SK-N-SH treated with all-trans-retinoic acid at 6 μM for 48 hours (cell line): ENCODE data around the gene SH3BGRL.

ENCODE experiments used
- ATAC-seq: fragments of 200-7000 bp; cut with Tn5 transposase; 3 replicates; pipeline ENCODE4 v1.9.1; 2020; ENCODE audit warnings: mild to moderate bottlenecking, moderate library complexity
- ARNTL ChIP-seq: fragments of 450-650 bp; formaldehyde crosslinking; IDR thresholded peaks from 2 replicates; pipeline ENCODE4 v1.5.0; 2020; ENCODE audit warnings: low read depth, mild to moderate bottlenecking, moderate library complexity, borderline replicate concordance
- BACH2 ChIP-seq: fragments of 250-450 bp; sonication (Bioruptor Pico); IDR thresholded peaks from 2 replicates; pipeline ENCODE4 v1.9.0; 2021; ENCODE audit warnings: mild to moderate bottlenecking, borderline replicate concordance
- CSDC2 ChIP-seq: fragments of 250-450 bp; sonication (Bioruptor Pico); IDR thresholded peaks from 2 replicates; pipeline ENCODE4 v1.5.0; 2020; ENCODE audit warnings: mild to moderate bottlenecking, moderate library complexity
- ESRRG ChIP-seq: fragments of 250-450 bp; sonication (Bioruptor Pico); IDR thresholded peaks from 2 replicates; pipeline ENCODE4 v1.6.1; 2021; ENCODE audit warnings: mild to moderate bottlenecking
- GLIS3 ChIP-seq: fragments of 250-450 bp; sonication (Bioruptor Pico); IDR thresholded peaks from 2 replicates; pipeline ENCODE4 v1.5.0; 2020; ENCODE audit warnings: mild to moderate bottlenecking, moderate library complexity
- OSR1 ChIP-seq: fragments of 250-450 bp; sonication (Bioruptor Pico); IDR thresholded peaks from 2 replicates; pipeline ENCODE4 v1.8.0; 2022; ENCODE audit warnings: moderate library complexity, mild to moderate bottlenecking, inconsistent platforms
- PPARA ChIP-seq: fragments of 250-450 bp; sonication (Bioruptor Pico); IDR thresholded peaks from 2 replicates; pipeline ENCODE4 v1.5.0; 2020; ENCODE audit warnings: mild to moderate bottlenecking, borderline replicate concordance
- RARB ChIP-seq: fragments of 250-450 bp; sonication (Bioruptor Pico); IDR thresholded peaks from 2 replicates; pipeline ENCODE4 v1.8.0; 2021; ENCODE audit warnings: mild to moderate bottlenecking, moderate library complexity
- SNAI2 ChIP-seq: fragments of 250-450 bp; sonication (Bioruptor Pico); IDR thresholded peaks from 2 replicates; pipeline ENCODE4 v1.5.0; 2020; ENCODE audit warnings: mild to moderate bottlenecking, moderate library complexity
- TCF4 ChIP-seq: fragments of 250-450 bp; sonication (Bioruptor Pico); IDR thresholded peaks from 2 replicates; pipeline ENCODE4 v1.8.0; 2021; ENCODE audit warnings: mild to moderate bottlenecking, moderate library complexity, borderline replicate concordance
- TOX ChIP-seq: fragments of 250-450 bp; sonication (Bioruptor Pico); IDR thresholded peaks from 2 replicates; pipeline ENCODE4 v1.8.0; 2021; ENCODE audit warnings: mild to moderate bottlenecking, moderate library complexity, borderline replicate concordance
- ZC3H10 ChIP-seq: fragments of 250-450 bp; sonication (Bioruptor Pico); IDR thresholded peaks from 2 replicates; pipeline ENCODE4 v1.5.1; 2021; ENCODE audit warnings: mild to moderate bottlenecking, moderate library complexity
- ZFP30 ChIP-seq: fragments of 450-650 bp; formaldehyde crosslinking; IDR thresholded peaks from 2 replicates; pipeline ENCODE4 v1.5.0; 2022; ENCODE audit warnings: mild to moderate bottlenecking, moderate library complexity
- ZNF565 ChIP-seq: fragments of 450-650 bp; formaldehyde crosslinking; conservative IDR thresholded peaks from 2 replicates; pipeline ENCODE4 v1.5.0; 2020; ENCODE audit warnings: low read depth, mild to moderate bottlenecking, moderate library complexity
- ZNF70 ChIP-seq: fragments of 450-650 bp; formaldehyde crosslinking; IDR thresholded peaks from 2 replicates; pipeline ENCODE4 v1.5.0; 2020; ENCODE audit warnings: mild to moderate bottlenecking, moderate library complexity
- ZNF8 ChIP-seq: fragments of 450-650 bp; formaldehyde crosslinking; IDR thresholded peaks from 2 replicates; pipeline ENCODE4 v1.5.0; 2020; ENCODE audit warnings: mild to moderate bottlenecking, moderate library complexity
- TF ChIP-seq, protein P1 (sequence below): fragments of 250-450 bp; sonication (Bioruptor Pico); IDR thresholded peaks from 2 replicates; pipeline ENCODE4 v1.8.0; 2021; ENCODE audit warnings: low read depth, mild to moderate bottlenecking, moderate library complexity, borderline replicate concordance
- TF ChIP-seq, protein P2 (sequence below): fragments of 250-450 bp; sonication (Bioruptor Pico); IDR thresholded peaks from 2 replicates; pipeline ENCODE4 v1.8.0; 2020; ENCODE audit warnings: mild to moderate bottlenecking, moderate library complexity, borderline replicate concordance
- TF ChIP-seq, protein P3 (sequence below): fragments of 250-450 bp; sonication (Bioruptor Pico); IDR thresholded peaks from 2 replicates; pipeline ENCODE4 v1.5.0; 2020; ENCODE audit warnings: mild to moderate bottlenecking, moderate library complexity
- TF ChIP-seq, protein P4 (sequence below): fragments of 250-450 bp; sonication (Bioruptor Pico); IDR thresholded peaks from 2 replicates; pipeline ENCODE4 v1.5.1; 2020; ENCODE audit warnings: low read depth, mild to moderate bottlenecking, moderate library complexity

The SH3BGRL gene

DNA sequence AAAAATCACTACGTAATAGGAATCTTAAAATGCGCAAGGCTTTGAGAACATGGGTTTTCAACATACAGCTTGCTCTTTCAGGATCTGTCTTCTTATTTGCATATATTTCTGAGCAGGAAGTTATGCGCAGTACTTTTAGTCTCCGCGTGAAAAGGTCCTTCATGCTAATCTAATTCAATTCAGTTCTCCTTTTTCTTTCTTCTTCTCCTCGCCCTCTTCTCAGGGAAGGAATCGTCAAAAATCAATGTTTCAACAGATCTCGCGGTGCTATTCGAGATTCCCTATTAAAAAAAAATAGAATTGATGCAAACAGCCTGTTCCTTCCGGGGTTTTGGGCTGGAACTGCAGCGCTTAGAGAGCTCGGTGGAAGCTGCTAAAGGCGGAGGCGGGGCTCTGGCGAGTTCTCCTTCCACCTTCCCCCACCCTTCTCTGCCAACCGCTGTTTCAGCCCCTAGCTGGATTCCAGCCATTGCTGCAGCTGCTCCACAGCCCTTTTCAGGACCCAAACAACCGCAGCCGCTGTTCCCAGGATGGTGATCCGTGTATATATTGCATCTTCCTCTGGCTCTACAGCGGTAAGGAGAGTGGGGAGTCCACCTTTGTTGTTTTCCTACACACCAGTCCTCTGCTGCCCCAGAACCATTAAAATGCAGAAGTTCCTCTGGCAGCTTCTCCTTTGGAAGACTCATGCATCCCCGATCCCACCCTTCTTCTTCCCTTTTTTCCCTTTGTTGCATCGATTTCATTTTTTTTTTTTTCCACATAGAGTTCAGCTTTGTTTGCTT lies at the start of gene SH3BGRL, which contains the start of gene HMGN5:
Gene SH3BGRL, plus strand, starts transcription at position 432 of the 785 bp plus-strand sequence. Its CDS starts 99 bp downstream, at position 531.
Gene HMGN5, minus strand, starts transcription at position 243 of the 785 bp plus-strand sequence. CDS start 80,364 bp downstream, outside the sequence.
- TF ChIP-seq ZNF565 (no peak), TOX (CRISPR knock-in tag) (no peak), TCF4 (CRISPR knock-in tag) (no peak), SNAI2 (no peak), ZNF70 (CRISPR knock-in tag) (no peak), ESRRG (no peak), ARNTL (no peak), ZC3H10 (CRISPR knock-in tag) (no peak), GLIS3 (CRISPR knock-in tag) (no peak), RARB (no peak), PPARA (no peak), CSDC2 (CRISPR knock-in tag) (no peak)
- TF ChIP-seq, protein P1, sequence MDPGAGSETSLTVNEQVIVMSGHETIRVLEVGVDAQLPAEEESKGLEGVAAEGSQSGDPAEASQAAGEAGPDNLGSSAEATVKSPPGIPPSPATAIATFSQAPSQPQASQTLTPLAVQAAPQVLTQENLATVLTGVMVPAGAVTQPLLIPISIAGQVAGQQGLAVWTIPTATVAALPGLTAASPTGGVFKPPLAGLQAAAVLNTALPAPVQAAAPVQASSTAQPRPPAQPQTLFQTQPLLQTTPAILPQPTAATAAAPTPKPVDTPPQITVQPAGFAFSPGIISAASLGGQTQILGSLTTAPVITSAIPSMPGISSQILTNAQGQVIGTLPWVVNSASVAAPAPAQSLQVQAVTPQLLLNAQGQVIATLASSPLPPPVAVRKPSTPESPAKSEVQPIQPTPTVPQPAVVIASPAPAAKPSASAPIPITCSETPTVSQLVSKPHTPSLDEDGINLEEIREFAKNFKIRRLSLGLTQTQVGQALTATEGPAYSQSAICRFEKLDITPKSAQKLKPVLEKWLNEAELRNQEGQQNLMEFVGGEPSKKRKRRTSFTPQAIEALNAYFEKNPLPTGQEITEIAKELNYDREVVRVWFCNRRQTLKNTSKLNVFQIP (CRISPR knock-in tag), result no peak
- TF ChIP-seq, protein P2, sequence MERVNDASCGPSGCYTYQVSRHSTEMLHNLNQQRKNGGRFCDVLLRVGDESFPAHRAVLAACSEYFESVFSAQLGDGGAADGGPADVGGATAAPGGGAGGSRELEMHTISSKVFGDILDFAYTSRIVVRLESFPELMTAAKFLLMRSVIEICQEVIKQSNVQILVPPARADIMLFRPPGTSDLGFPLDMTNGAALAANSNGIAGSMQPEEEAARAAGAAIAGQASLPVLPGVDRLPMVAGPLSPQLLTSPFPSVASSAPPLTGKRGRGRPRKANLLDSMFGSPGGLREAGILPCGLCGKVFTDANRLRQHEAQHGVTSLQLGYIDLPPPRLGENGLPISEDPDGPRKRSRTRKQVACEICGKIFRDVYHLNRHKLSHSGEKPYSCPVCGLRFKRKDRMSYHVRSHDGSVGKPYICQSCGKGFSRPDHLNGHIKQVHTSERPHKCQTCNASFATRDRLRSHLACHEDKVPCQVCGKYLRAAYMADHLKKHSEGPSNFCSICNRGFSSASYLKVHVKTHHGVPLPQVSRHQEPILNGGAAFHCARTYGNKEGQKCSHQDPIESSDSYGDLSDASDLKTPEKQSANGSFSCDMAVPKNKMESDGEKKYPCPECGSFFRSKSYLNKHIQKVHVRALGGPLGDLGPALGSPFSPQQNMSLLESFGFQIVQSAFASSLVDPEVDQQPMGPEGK (CRISPR knock-in tag), result no peak
- TF ChIP-seq, protein P3, sequence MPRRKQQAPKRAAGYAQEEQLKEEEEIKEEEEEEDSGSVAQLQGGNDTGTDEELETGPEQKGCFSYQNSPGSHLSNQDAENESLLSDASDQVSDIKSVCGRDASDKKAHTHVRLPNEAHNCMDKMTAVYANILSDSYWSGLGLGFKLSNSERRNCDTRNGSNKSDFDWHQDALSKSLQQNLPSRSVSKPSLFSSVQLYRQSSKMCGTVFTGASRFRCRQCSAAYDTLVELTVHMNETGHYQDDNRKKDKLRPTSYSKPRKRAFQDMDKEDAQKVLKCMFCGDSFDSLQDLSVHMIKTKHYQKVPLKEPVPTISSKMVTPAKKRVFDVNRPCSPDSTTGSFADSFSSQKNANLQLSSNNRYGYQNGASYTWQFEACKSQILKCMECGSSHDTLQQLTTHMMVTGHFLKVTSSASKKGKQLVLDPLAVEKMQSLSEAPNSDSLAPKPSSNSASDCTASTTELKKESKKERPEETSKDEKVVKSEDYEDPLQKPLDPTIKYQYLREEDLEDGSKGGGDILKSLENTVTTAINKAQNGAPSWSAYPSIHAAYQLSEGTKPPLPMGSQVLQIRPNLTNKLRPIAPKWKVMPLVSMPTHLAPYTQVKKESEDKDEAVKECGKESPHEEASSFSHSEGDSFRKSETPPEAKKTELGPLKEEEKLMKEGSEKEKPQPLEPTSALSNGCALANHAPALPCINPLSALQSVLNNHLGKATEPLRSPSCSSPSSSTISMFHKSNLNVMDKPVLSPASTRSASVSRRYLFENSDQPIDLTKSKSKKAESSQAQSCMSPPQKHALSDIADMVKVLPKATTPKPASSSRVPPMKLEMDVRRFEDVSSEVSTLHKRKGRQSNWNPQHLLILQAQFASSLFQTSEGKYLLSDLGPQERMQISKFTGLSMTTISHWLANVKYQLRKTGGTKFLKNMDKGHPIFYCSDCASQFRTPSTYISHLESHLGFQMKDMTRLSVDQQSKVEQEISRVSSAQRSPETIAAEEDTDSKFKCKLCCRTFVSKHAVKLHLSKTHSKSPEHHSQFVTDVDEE (CRISPR knock-in tag), result no peak
- ATAC-seq, result peak; percentile 99

DNA sequence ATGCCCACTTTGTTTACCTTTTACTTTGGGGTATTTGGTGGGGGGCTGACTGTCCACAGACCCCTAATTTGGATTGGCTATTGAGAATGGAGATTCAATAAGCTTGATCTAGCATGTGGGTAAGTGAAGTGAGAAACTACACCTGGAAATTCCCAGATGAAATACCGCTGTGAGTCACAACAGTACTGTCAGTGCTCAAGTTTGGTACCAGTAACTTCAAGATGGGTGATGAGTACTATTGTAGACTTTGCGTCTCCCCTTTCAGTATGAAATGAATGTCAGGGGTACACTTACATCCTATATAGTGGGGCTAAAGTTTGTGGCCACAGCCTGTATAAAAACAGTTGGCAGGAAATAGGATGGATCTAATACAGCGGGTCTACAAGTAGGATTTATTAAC lies 33.5 kb upstream of the SH3BGRL start:
- TF ChIP-seq, protein P4, sequence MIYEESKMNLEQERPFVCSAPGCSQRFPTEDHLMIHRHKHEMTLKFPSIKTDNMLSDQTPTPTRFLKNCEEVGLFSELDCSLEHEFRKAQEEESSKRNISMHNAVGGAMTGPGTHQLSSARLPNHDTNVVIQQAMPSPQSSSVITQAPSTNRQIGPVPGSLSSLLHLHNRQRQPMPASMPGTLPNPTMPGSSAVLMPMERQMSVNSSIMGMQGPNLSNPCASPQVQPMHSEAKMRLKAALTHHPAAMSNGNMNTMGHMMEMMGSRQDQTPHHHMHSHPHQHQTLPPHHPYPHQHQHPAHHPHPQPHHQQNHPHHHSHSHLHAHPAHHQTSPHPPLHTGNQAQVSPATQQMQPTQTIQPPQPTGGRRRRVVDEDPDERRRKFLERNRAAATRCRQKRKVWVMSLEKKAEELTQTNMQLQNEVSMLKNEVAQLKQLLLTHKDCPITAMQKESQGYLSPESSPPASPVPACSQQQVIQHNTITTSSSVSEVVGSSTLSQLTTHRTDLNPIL (CRISPR knock-in tag), result no peak
- no peak for TF ChIP-seq PPARA
- no peak for TF ChIP-seq ZFP30 (CRISPR knock-in tag)
- no peak for ATAC-seq

DNA sequence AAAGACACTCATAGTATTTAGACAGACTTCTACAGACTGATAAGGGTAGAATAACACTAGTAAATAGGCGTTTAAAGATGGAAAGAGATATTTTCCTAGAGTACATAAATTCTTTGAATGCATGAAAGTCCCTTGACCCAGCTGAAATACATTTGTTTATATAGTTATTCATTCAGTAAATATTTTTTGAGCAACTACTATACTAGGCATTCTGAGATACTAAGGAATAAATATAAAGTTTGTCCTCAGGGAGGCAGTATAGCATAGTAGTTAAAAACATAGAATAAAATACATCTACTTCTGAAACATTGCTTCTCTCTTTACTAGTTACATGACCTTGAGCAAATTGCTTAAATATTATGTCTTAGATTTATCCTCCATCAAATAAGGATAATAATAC lies 27.6 kb upstream of the SH3BGRL start:
- ATAC-seq, result peak; percentile 75
- TF ChIP-seq ZNF565 (no peak), ARNTL (no peak), OSR1 (CRISPR knock-in tag) (no peak), PPARA (no peak), BACH2 (CRISPR knock-in tag) (no peak), SNAI2 (no peak), ESRRG (no peak), GLIS3 (CRISPR knock-in tag) (no peak), ZNF8 (CRISPR knock-in tag) (no peak), RARB (no peak)
- TF ChIP-seq, protein P4 (CRISPR knock-in tag), result no peak
- TF ChIP-seq, protein P1 (CRISPR knock-in tag), result no peak
